OCI-LY7 (cell line): ENCODE measurements around the gene FNBP1. TPM values are rescaled to one million over a fixed set of nuclear protein-coding genes. Genes with fewer than 3 reads are reported as not detected.

ENCODE experiments used
- BruUV-seq: library from RNA; stranded (reverse); fragments of 400-500 nt; replicated peaks from 2 replicates; lab custom pipeline; 2021; lab: Mats Ljungman, UMichigan
- CTCF ChIA-PET: fragments of 300-600 bp; sonication (Branson Sonifier 250); formaldehyde crosslinking; loops from one replicate; lab custom pipeline; 2022; ENCODE audit warnings: antibody characterized with exemption; ENCODE audit not compliant: unreplicated experiment; lab: Charles Lee
- POLR2A ChIA-PET: fragments of 300-600 bp; sonication (Branson Sonifier 250); formaldehyde crosslinking; loops from one replicate; lab custom pipeline; 2022; ENCODE audit warnings: antibody characterized with exemption; lab: Charles Lee
- DNase-seq: peaks from one replicate; pipeline ENCODE4 v3.0.0-alpha.2; 2015; ENCODE audit warnings: low spot score
- H2AFZ ChIP-seq: fragments of 200-600 bp; sonication (generic), shearing (Covaris generic); 2 replicates; pipeline ENCODE4 v1.6.1; 2014; ENCODE audit warnings: mild to moderate bottlenecking, antibody characterized with exemption, low read length, moderate library complexity
- H3K27ac ChIP-seq: fragments of 200-600 bp; sonication (generic); 2 replicates; pipeline ENCODE4 v1.5.1; 2014; ENCODE audit warnings: mixed run types, low read depth, mild to moderate bottlenecking, moderate library complexity, low read length, inconsistent platforms; ENCODE audit not compliant: poor library complexity, severe bottlenecking
- H3K36me3 ChIP-seq: fragments of 200-600 bp; sonication (generic); 2 replicates; pipeline ENCODE4 v1.6.1; 2014; ENCODE audit warnings: mild to moderate bottlenecking, antibody characterized with exemption, low read length, moderate library complexity, mixed read lengths; ENCODE audit not compliant: insufficient read depth
- H3K4me1 ChIP-seq: fragments of 200-600 bp; sonication (generic); 2 replicates; pipeline ENCODE4 v1.5.1; 2014; ENCODE audit warnings: mild to moderate bottlenecking, low read length; ENCODE audit not compliant: insufficient read depth, poor library complexity, severe bottlenecking
- H3K4me2 ChIP-seq: fragments of 200-600 bp; sonication (generic); 2 replicates; pipeline ENCODE4 v1.6.1; 2014; ENCODE audit warnings: mild to moderate bottlenecking, low read length
- H3K4me3 ChIP-seq: fragments of 200-600 bp; sonication (generic); 2 replicates; pipeline ENCODE4 v1.5.1; 2014; ENCODE audit warnings: mild to moderate bottlenecking, low read depth, low read length; ENCODE audit not compliant: poor library complexity, severe bottlenecking
- H3K79me2 ChIP-seq: fragments of 200-600 bp; sonication (generic); 2 replicates; pipeline ENCODE4 v1.6.1; 2016; ENCODE audit warnings: low read depth, mild to moderate bottlenecking, low read length, moderate library complexity, mixed read lengths; ENCODE audit not compliant: insufficient read depth
- H3K9me2 ChIP-seq: fragments of 200-600 bp; sonication (generic); 2 replicates; pipeline ENCODE4 v1.6.1; 2016; ENCODE audit warnings: mild to moderate bottlenecking, low read length, mixed read lengths; ENCODE audit not compliant: insufficient read depth
- H3K9me3 ChIP-seq: fragments of 200-600 bp; sonication (generic); 2 replicates; pipeline ENCODE4 v1.6.1; 2014; ENCODE audit warnings: mild to moderate bottlenecking, mixed run types, low read length, mixed read lengths
- H4K20me1 ChIP-seq: fragments of 200-600 bp; sonication (generic); 2 replicates; pipeline ENCODE4 v1.6.1; 2014; ENCODE audit warnings: mild to moderate bottlenecking, antibody characterized with exemption, low read length, moderate library complexity, mixed read lengths; ENCODE audit not compliant: insufficient read depth
- EZH2phosphoT487 ChIP-seq: fragments of 200-600 bp; sonication (generic); IDR thresholded peaks from 2 replicates; pipeline ENCODE4 v1.6.1; 2018; ENCODE audit warnings: low read depth, borderline replicate concordance, mild to moderate bottlenecking, mixed run types, antibody characterized with exemption, low read length, moderate library complexity, mixed read lengths
- intact Hi-C: fragments of 100-400 bp; cut with micrococcal nuclease; formaldehyde crosslinking; loops from one replicate; pipeline ENCODE4 v1.10.0; 2022; ENCODE audit not compliant: unreplicated experiment
- total RNA-seq, 2 experiments: library from RNA; depleted of rRNA in 1 of 2; stranded (reverse); fragments of >200 nt in 1 of 2; shearing (Covaris generic) in 1 of 2; gene quantifications; 2 replicates each; pipeline ENCODE4 v1.2.3, GENCODE V29; 2014 to 2022
- TF ChIP-seq, protein P1 (sequence below): fragments of 200-600 bp; sonication (generic); conservative IDR thresholded peaks from 2 replicates; pipeline ENCODE4 v1.5.1; 2014; ENCODE audit warnings: mild to moderate bottlenecking, antibody characterized with exemption, low read length, moderate library complexity, mixed read lengths

The FNBP1 gene
- total RNA-seq, 2 experiments from 2014 or later: 93.3 to 164 TPM

GRCh38 chr9:130027533-130028365 is 15.2 kb downstream of the FNBP1 start:
- H3K4me3 ChIP-seq: no peak overlapping the region
- no peak overlapping the region for H2AFZ ChIP-seq
- peak overlapping the region; percentile 19 for H3K27ac ChIP-seq
- TSS peak; percentile 4 for BruUV-seq
- H3K4me2 ChIP-seq: peak overlapping the region; percentile 31
- TF ChIP-seq EZH2phosphoT487: no peak
- TF ChIP-seq, protein P1, sequence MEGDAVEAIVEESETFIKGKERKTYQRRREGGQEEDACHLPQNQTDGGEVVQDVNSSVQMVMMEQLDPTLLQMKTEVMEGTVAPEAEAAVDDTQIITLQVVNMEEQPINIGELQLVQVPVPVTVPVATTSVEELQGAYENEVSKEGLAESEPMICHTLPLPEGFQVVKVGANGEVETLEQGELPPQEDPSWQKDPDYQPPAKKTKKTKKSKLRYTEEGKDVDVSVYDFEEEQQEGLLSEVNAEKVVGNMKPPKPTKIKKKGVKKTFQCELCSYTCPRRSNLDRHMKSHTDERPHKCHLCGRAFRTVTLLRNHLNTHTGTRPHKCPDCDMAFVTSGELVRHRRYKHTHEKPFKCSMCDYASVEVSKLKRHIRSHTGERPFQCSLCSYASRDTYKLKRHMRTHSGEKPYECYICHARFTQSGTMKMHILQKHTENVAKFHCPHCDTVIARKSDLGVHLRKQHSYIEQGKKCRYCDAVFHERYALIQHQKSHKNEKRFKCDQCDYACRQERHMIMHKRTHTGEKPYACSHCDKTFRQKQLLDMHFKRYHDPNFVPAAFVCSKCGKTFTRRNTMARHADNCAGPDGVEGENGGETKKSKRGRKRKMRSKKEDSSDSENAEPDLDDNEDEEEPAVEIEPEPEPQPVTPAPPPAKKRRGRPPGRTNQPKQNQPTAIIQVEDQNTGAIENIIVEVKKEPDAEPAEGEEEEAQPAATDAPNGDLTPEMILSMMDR: no peak
- DNase-seq: no peak
- H3K4me1 ChIP-seq: peaks cover 98% of the 10 kb centered on the region
- no peaks in the 10 kb centered on the region for H3K9me2 ChIP-seq
- H3K36me3 ChIP-seq: peaks cover 14% of the 10 kb centered on the region
- H4K20me1 ChIP-seq: peaks cover 45% of the 10 kb centered on the region
- no peaks in the 10 kb centered on the region for H3K9me3 ChIP-seq
- POLR2A ChIA-PET: interaction anchor here (0.9 to 4.4 kb wide), 13 partner anchors 8 to 139 kb away, joined by 3 to 22 read pairs (median 4); no protein-coding TSS in a partner anchor
- peaks cover 100% of the 10 kb centered on the region for H3K79me2 ChIP-seq
- CTCF ChIA-PET: no interaction called here
- intact Hi-C loops: no loop called here

GRCh38 chr9:130026583-130027340 is 16.2 kb downstream of the FNBP1 start:
- Histone ChIP-seq H3K4me1 (peaks cover 99% of the 10 kb centered on the region), H3K4me2 (peak overlapping the region; percentile 31), H2AFZ (no peak overlapping the region), H3K4me3 (no peak overlapping the region), H4K20me1 (peaks cover 38% of the 10 kb centered on the region), H3K9me2 (no peaks in the 10 kb centered on the region), H3K27ac (peak overlapping the region; percentile 40), H3K9me3 (no peaks in the 10 kb centered on the region), H3K36me3 (peaks cover 14% of the 10 kb centered on the region), H3K79me2 (peaks cover 100% of the 10 kb centered on the region)
- BruUV-seq: no TSS peak
- peak; percentile 32 for DNase-seq
- ChIA-PET CTCF (no interaction called here), POLR2A (interaction anchor here (0.5 to 2.2 kb wide), 6 partner anchors 12 to 57 kb away, joined by 3 to 6 read pairs (median 4); no protein-coding TSS in a partner anchor)
- no peak for TF ChIP-seq EZH2phosphoT487
- TF ChIP-seq, protein P1: no peak
- intact Hi-C loops: no loop called here
